GM12878 (cell line): Measurements from ENCODE around the gene CCDC71.

ENCODE experiments used
- EZH2 ChIP-seq: IDR thresholded peaks from 2 replicates; pipeline ENCODE4 v1.6.1; 2012; ENCODE audit warnings: low read depth, mild to moderate bottlenecking, control low read depth, inconsistent platforms, low read length, borderline replicate concordance; ENCODE audit not compliant: control insufficient read depth
- FOS ChIP-seq: IDR thresholded peaks from 3 replicates; pipeline ENCODE4 v1.6.1; 2011; ENCODE audit warnings: borderline replicate concordance; ENCODE audit not compliant: insufficient read length; ENCODE audit errors: extremely low read depth
- STAT3 ChIP-seq: IDR thresholded peaks from 2 replicates; pipeline ENCODE4 v1.6.1; 2011; ENCODE audit warnings: low read depth, low read length, improper control_type of control experiment
- TF ChIP-seq, protein P1 (sequence below), 3 experiments: IDR thresholded peaks in 2 of 3; conservative IDR thresholded peaks in 1 of 3; 2 replicates each; pipeline ENCODE4 v1.5.1; 2011; ENCODE audit warnings: low read depth in 3 of 3, low read length in 3 of 3, mild to moderate bottlenecking in 3 of 3, control low read depth in 2 of 3, moderate library complexity in 2 of 3, inconsistent platforms in 1 of 3, mixed read lengths in 1 of 3; ENCODE audit not compliant: control insufficient read depth in 2 of 3, insufficient read depth in 1 of 3; ENCODE audit errors: extremely low read depth in 1 of 3

DNA sequence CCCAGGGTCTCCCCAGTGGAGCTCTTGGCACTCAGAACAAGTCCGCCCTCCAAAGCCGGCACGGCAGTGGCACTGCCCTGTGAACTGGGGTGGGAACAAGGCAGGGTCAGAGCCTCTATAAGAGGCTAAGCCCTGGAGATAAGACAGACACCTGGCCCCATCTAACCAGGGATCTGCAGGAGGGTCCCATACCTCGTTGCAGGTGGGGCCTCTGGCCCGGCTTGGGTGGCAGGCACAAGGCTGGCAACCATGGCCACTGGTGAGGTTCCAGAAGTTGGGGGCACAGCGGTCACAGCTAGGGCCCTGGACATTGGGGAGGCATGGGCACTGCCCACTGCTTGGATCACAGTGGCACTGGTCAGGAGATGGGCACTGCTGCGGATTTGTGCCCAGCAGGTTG is 41.9 kb downstream of the CCDC71 start:
- TF ChIP-seq, protein P1, sequence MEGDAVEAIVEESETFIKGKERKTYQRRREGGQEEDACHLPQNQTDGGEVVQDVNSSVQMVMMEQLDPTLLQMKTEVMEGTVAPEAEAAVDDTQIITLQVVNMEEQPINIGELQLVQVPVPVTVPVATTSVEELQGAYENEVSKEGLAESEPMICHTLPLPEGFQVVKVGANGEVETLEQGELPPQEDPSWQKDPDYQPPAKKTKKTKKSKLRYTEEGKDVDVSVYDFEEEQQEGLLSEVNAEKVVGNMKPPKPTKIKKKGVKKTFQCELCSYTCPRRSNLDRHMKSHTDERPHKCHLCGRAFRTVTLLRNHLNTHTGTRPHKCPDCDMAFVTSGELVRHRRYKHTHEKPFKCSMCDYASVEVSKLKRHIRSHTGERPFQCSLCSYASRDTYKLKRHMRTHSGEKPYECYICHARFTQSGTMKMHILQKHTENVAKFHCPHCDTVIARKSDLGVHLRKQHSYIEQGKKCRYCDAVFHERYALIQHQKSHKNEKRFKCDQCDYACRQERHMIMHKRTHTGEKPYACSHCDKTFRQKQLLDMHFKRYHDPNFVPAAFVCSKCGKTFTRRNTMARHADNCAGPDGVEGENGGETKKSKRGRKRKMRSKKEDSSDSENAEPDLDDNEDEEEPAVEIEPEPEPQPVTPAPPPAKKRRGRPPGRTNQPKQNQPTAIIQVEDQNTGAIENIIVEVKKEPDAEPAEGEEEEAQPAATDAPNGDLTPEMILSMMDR (IDR thresholded peaks at IDR 0.05 in 2 of 3, conservative IDR thresholded peaks at IDR 0.05 in 1 of 3; ENCODE audit: control insufficient read depth in 2 of 3, extremely low read depth in 1 of 3, insufficient read depth in 1 of 3, low read depth in 3 of 3, low read length in 3 of 3) = no peak
- TF ChIP-seq EZH2 = no peak
- TF ChIP-seq STAT3 = no peak
- no peak for TF ChIP-seq FOS
